Cardiac fibroblast (primary cell): Measurements from ENCODE around the gene HOTAIR.

Experiments used
- DNase-seq, 2 donors: peaks; one replicate each; pipeline versions ENCODE4 v3.0.0 to v3.0.0-alpha.2; 2010; ENCODE audit warnings: low read depth in 2 of 2
- H3K4me3 ChIP-seq, 2 donors: replicated peaks in 1 of 2; 1 replicate in 1 of 2; 2 replicates in 1 of 2; pipeline ENCODE4 v1.5.1; 2011; ENCODE audit warnings: low read depth in 2 of 2, low read length in 2 of 2, mild to moderate bottlenecking in 2 of 2, moderate library complexity in 1 of 2
- CTCF ChIP-seq: IDR thresholded peaks from one replicate; pipeline ENCODE4 v1.5.1; 2011; ENCODE audit warnings: low read depth, mild to moderate bottlenecking, low read length, inconsistent platforms

The HOTAIR gene

GRCh38 chr12:53983568-53983949 is 8.8 kb upstream of the HOTAIR start:
- TF ChIP-seq CTCF = no peak
- H3K4me3 ChIP-seq = no peak overlapping the region
- DNase-seq = no peak

- no peak for DNase-seq
- H3K4me3 ChIP-seq = no peak overlapping the region
- no peak for TF ChIP-seq CTCF
Observed at GRCh38 chr12:53982648-53983567, 8.2 kb upstream of the HOTAIR start.

GRCh38 chr12:53981634-53982565 is 7.1 kb upstream of the HOTAIR start:
- no peak for TF ChIP-seq CTCF
- H3K4me3 ChIP-seq = no peak overlapping the region
- no peak for DNase-seq

GRCh38 chr12:53980802-53981496 is 6.2 kb upstream of the HOTAIR start:
- TF ChIP-seq CTCF = no peak
- H3K4me3 ChIP-seq = no peak overlapping the region
- no peak for DNase-seq

- H3K4me3 ChIP-seq = no peak overlapping the region
- no peak for DNase-seq
- TF ChIP-seq CTCF = no peak
Observed at GRCh38 chr12:53980104-53980801, 5.5 kb upstream of the HOTAIR start.
